ENCODE results near the gene MFGE8. TPM values are rescaled to one million over a fixed set of nuclear protein-coding genes. Genes with fewer than 3 reads are reported as not detected.

MFGE8 gene
- polyA plus RNA-seq, 1 donor from 2014 or later, result 1.1 TPM

GRCh38 chr15:88894348-88894818 lies 18.8 kb downstream of the MFGE8 start:
- Histone ChIP-seq H3K79me2 (replicated peaks; ENCODE audit: insufficient read depth, low read length) (no peaks in the 10 kb centered on the region), H3K4me2 (ENCODE audit: low read length) (no peak overlapping the region), H3K9me3 (ENCODE audit: low read length) (no peaks in the 10 kb centered on the region), H3K27ac (ENCODE audit: low read length) (no peak overlapping the region), H3K27me3 (ENCODE audit: insufficient read depth, low read depth, low read length) (peaks cover 22% of the 10 kb centered on the region), H3K9me2 (ENCODE audit: insufficient read depth, low read length) (no peaks in the 10 kb centered on the region), H4K20me1 (ENCODE audit: insufficient read depth) (no peaks in the 10 kb centered on the region), H3K9ac (ENCODE audit: low read length) (no peak overlapping the region), H3K36me3 (ENCODE audit: insufficient read depth, low read length) (no peaks in the 10 kb centered on the region), H3K4me3 (ENCODE audit: low read length) (peak overlapping the region; percentile 50), H3F3A (ENCODE audit: insufficient read depth, low read length, poor library complexity, severe bottlenecking) (no peaks in the 10 kb centered on the region), H2AFZ (ENCODE audit: low read depth, low read length) (no peak overlapping the region)
- TF ChIP-seq EP300 (conservative IDR thresholded peaks at IDR 0.05; ENCODE audit: poor library complexity, severe bottlenecking), result no peak
- no peak for TF ChIP-seq MXI1 (conservative IDR thresholded peaks at IDR 0.05; ENCODE audit: poor library complexity, severe bottlenecking)
- TF ChIP-seq SMC3 (conservative IDR thresholded peaks at IDR 0.05; ENCODE audit: poor library complexity), result peak; percentile 43
- no peak for TF ChIP-seq POLR2AphosphoS5 (IDR thresholded peaks at IDR 0.05)
- TF ChIP-seq CTCF (IDR thresholded peaks at IDR 0.05; ENCODE audit: poor library complexity, severe bottlenecking), result peak; percentile 61
- peak; percentile 53 for TF ChIP-seq RAD21 (conservative IDR thresholded peaks at IDR 0.05)

GRCh38 chr15:88891540-88892254 lies 21.5 kb downstream of the MFGE8 start:
- Histone ChIP-seq H3F3A (ENCODE audit: insufficient read depth, low read length, poor library complexity, severe bottlenecking) (no peaks in the 10 kb centered on the region), H3K4me2 (ENCODE audit: low read length) (no peak overlapping the region), H3K9me2 (ENCODE audit: insufficient read depth, low read length) (no peaks in the 10 kb centered on the region), H3K27ac (ENCODE audit: low read length) (no peak overlapping the region), H4K20me1 (ENCODE audit: insufficient read depth) (no peaks in the 10 kb centered on the region), H3K4me3 (ENCODE audit: low read length) (no peak overlapping the region), H3K27me3 (ENCODE audit: insufficient read depth, low read depth, low read length) (peaks cover 22% of the 10 kb centered on the region), H3K79me2 (replicated peaks; ENCODE audit: insufficient read depth, low read length) (no peaks in the 10 kb centered on the region), H3K9ac (ENCODE audit: low read length) (no peak overlapping the region), H3K36me3 (ENCODE audit: insufficient read depth, low read length) (no peaks in the 10 kb centered on the region), H2AFZ (ENCODE audit: low read depth, low read length) (no peak overlapping the region), H3K9me3 (ENCODE audit: low read length) (no peaks in the 10 kb centered on the region)
- TF ChIP-seq RAD21 (conservative IDR thresholded peaks at IDR 0.05), result no peak
- TF ChIP-seq EZH2 (IDR thresholded peaks at IDR 0.05; ENCODE audit: borderline replicate concordance, insufficient read depth, low read length, poor library complexity, severe bottlenecking), result no peak
- no peak for TF ChIP-seq SMC3 (conservative IDR thresholded peaks at IDR 0.05; ENCODE audit: poor library complexity)
- TF ChIP-seq MXI1 (conservative IDR thresholded peaks at IDR 0.05; ENCODE audit: poor library complexity, severe bottlenecking), result no peak
- TF ChIP-seq EP300 (conservative IDR thresholded peaks at IDR 0.05; ENCODE audit: poor library complexity, severe bottlenecking), result no peak
- TF ChIP-seq TAF1 (IDR thresholded peaks at IDR 0.05; ENCODE audit: low read depth), result no peak
- no peak for TF ChIP-seq CTCF (IDR thresholded peaks at IDR 0.05; ENCODE audit: poor library complexity, severe bottlenecking)
